ENCODE measurements around the gene SLC35B4. TPM values are rescaled to one million over a fixed set of nuclear protein-coding genes. Genes with fewer than 3 reads are reported as not detected.

Gene SLC35B4
- total RNA-seq, 4 donors from 2014 or later: 9.6 to 14.9 (median 10.9) TPM

DNA sequence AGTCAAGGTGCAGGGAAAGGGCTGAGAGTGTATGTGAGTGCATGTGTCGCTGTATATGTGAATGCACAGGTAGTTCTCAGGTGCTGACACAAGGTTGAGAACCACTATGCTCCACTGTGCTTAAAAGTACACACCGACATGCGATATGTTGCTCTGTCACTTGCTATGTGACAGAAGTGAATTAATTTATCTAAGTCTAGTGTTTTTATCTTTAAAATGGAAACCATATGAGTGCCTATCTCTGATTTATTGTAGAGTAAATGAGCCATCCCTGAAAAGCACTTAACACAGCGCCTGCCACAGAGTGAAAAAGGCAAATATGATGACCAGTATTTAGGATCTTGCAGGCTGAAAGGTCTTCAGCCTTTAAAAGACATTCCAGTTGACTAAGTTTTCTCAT lies 4.9 kb downstream of the SLC35B4 start:
- TF ChIP-seq, protein P1, sequence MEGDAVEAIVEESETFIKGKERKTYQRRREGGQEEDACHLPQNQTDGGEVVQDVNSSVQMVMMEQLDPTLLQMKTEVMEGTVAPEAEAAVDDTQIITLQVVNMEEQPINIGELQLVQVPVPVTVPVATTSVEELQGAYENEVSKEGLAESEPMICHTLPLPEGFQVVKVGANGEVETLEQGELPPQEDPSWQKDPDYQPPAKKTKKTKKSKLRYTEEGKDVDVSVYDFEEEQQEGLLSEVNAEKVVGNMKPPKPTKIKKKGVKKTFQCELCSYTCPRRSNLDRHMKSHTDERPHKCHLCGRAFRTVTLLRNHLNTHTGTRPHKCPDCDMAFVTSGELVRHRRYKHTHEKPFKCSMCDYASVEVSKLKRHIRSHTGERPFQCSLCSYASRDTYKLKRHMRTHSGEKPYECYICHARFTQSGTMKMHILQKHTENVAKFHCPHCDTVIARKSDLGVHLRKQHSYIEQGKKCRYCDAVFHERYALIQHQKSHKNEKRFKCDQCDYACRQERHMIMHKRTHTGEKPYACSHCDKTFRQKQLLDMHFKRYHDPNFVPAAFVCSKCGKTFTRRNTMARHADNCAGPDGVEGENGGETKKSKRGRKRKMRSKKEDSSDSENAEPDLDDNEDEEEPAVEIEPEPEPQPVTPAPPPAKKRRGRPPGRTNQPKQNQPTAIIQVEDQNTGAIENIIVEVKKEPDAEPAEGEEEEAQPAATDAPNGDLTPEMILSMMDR (IDR thresholded peaks at IDR 0.05): no peak

DNA sequence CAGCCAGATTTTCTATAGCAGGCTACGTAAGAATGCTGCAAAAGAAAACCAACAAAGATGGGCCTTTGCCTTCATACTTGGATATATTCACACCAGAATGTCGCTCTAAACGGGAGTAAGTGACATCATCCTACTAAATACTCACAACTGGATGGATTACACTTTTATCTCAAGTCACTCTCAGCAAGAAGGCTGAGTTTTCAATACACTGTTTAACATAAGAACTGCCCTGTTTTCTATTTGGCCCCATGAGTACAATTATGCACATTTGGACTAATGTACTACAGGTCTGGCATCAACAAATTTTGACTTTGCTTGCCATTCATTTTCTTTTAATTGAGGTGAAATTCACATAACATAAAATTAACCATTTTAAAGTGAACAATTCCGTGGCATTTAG lies 8.2 kb downstream of the SLC35B4 start:
- DNase-seq (ENCODE audit: low spot score) (no peak), ATAC-seq (ENCODE audit: low FRiP score) (no peak)
- TF ChIP-seq, protein P1 (IDR thresholded peaks at IDR 0.05): no peak

More for the DNA sequence above, 4.9 kb downstream of the SLC35B4 start:
- ATAC-seq (ENCODE audit: low FRiP score) (no peak), DNase-seq (ENCODE audit: low spot score) (no peak)

DNA sequence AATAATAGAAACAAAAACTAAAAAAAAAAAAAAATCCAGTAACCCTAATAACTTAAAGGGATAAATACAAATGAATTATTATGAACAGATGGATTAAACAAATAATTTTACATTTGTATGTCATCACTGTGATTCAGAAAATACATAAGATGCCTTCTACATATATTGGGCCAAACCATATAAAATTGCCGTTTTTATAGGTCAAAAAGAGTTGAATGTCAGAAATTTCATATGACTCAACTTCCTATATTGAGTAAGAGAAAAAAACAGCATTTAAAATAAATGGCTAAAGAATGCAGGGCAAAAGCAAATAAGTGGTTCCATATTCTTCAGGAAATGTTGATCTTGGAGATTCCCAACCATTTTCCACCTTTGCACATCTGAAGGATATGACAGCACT lies 9.4 kb downstream of the SLC35B4 start:
- no peak for ATAC-seq (ENCODE audit: low FRiP score)
- no peak for DNase-seq (ENCODE audit: low spot score)

DNA sequence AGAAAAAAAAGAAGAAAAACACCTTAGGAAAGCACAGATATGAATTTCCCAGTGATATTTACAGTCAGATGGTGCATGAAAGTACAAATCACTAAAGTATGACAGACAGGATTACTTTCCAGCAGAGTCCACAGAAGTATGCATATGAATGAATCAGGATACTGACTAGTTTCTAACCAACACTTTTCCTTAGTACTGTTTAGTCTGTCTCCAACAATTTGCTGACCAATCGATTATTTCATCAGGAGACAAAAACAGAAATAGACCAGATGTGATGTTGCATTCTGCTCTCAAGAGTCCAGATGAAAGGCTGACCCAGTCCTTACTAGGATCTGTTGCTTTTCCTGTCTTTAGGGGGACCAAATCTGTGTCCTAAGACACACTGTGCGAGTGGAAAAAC lies 14.6 kb downstream of the SLC35B4 start:
- TF ChIP-seq, protein P1 (IDR thresholded peaks at IDR 0.05): no peak
- DNase-seq (ENCODE audit: low spot score) (no peak), ATAC-seq (ENCODE audit: low FRiP score) (no peak)

More for the DNA sequence above, 9.4 kb downstream of the SLC35B4 start:
- TF ChIP-seq, protein P1 (IDR thresholded peaks at IDR 0.05): no peak

DNA sequence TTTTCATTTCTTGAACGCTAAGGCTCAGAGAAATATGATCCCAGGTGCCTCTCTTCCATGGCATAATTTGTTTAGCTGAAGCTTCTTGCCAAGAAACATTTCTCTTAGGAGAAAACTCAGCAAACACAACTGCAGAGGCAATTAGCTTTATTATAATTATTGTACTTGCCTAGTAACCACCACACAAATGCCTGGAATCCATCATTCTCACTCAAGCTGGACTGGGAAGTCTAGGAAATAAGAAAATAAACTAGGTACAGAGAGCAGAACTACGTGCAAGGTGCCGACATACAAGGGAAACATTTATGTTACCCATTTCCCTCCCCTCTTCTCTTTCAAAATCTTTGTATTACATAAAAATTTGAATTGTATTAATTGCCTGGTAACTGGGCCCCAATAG lies 15.1 kb downstream of the SLC35B4 start:
- no peak for DNase-seq (ENCODE audit: low spot score)
- ATAC-seq (ENCODE audit: low FRiP score): no peak
- TF ChIP-seq, protein P1 (IDR thresholded peaks at IDR 0.05): no peak

DNA sequence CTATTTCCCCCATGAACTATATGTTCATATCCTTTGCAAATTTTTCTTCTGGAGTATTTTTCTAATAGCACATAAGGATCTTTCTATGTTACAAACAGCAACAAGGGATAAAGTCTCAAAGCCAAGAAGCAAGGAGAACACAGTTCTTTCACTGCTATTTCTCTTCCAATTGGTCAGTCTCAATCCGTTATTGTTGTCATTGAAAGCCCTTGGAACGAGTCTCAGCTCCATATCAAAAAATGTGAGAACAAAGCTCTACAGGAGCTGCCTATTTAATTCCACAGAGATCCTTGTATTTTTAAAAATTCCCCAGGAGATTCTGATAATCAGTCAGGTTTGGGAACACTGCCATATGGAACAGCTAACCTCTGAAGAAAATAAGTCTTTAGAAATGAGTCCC lies 15.7 kb downstream of the SLC35B4 start:
- ATAC-seq (ENCODE audit: low FRiP score) (no peak), DNase-seq (ENCODE audit: low spot score) (no peak)
- TF ChIP-seq, protein P1 (IDR thresholded peaks at IDR 0.05): no peak

DNA sequence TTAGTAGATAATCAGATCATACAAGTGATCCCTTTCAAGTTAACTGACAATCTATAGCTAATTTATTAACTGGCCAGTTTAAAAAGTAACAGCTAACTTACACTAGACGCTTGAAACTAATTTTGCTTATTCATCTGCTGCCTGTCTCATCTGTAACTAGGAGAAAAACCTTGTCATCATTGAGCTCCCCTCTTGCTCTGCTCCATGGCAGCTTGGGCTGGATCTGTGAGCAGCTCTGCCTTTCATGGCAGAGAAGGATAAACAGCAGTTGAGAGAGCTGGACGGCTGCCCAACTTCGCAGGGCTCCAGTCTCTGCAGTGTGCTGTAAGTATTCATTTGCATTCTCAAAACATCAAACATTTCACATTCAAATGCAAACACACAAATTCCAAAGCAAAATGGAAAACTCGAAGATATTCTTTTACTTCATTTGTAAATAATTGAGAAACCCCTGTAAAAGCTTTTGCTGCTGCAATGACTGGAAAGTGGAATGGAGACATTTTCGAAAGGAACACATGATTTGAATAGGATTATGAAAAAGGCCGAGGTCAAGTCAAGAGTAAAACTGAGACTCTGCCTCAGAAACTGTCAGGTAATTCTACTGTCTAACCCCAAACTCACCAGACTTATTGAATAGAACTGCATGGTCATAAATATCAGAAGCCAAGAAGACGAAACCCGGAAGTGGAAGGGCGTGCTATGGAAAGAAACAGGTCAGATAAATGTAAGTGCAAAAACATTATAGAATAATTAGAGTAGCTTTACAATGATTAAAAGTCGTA lies 17.6 kb downstream of the SLC35B4 start:
- ATAC-seq (ENCODE audit: low FRiP score) (no peak), DNase-seq (ENCODE audit: low spot score) (no peak)
- TF ChIP-seq, protein P1 (IDR thresholded peaks at IDR 0.05): no peak

Data from omental fat pad (tissue), 4 donors.